ENCODE data around the gene KIF3B. TPM values are rescaled to one million over a fixed set of nuclear protein-coding genes. Genes with fewer than 3 reads are reported as not detected.

The KIF3B gene
- 10 to 100 TPM; 16.2 to 62.0 (median 26.5) TPM for polyA plus RNA-seq
- long read RNA-seq, donor 1, partial matches to known transcripts: 61 of 61 reads
- long read RNA-seq, donor 1, other reads (novel, unspliced or antisense): 0 of 61 reads
- long read RNA-seq, donor 2, full-length matches to known transcripts: 1 of 6 reads
- long read RNA-seq, donor 2, partial matches to known transcripts: 5 of 6 reads
- long read RNA-seq, donor 2, other reads (novel, unspliced or antisense): 0 of 6 reads
- long read RNA-seq, donor 3, partial matches to known transcripts: 13 of 13 reads
- long read RNA-seq, donor 3, other reads (novel, unspliced or antisense): 0 of 13 reads
- long read RNA-seq, donor 4: 0 reads
- long read RNA-seq, donor 5: 0 reads
- long read RNA-seq, donor 6, partial matches to known transcripts: 12 of 12 reads
- long read RNA-seq, donor 6, other reads (novel, unspliced or antisense): 0 of 12 reads
- long read RNA-seq, donor 7: 0 reads
- long read RNA-seq, donor 8: 0 reads
- long read RNA-seq, donor 9, partial matches to known transcripts: 5 of 5 reads
- long read RNA-seq, donor 9, other reads (novel, unspliced or antisense): 0 of 5 reads
- long read RNA-seq, donor 10: 0 reads

- Histone ChIP-seq H3K27ac (ENCODE audit: low read depth in 1 of 3, low read length in 2 of 3) (peak within 1 kb of the TSS; percentile 60 to 89 (median 81)), H3K27me3 (ENCODE audit: control insufficient read depth in 3 of 3, insufficient read depth in 3 of 3, low read length in 3 of 3) (no peaks in the 10 kb centered on the region), H3K36me3 (ENCODE audit: control insufficient read depth in 3 of 3, insufficient read depth in 2 of 3, low read depth in 1 of 3, low read length in 3 of 3) (peaks cover 0 to 9% (median 0%) of the 10 kb centered on the region in 3 donors), H3K9me3 (ENCODE audit: control insufficient read depth in 2 of 2, insufficient read depth in 1 of 2, low read depth in 1 of 2, low read length in 1 of 2) (no peaks in the 10 kb centered on the region), H3K4me3 (ENCODE audit: low read depth in 1 of 3, low read length in 3 of 3) (peak within 1 kb of the TSS; percentile 81 to 99 (median 82)), H3K4me1 (ENCODE audit: control insufficient read depth in 3 of 3, insufficient read depth in 2 of 3, low read depth in 1 of 3, low read length in 2 of 3) (peaks cover 0 to 22% (median 8%) of the 10 kb centered on the region in 3 donors)
- 1 to 4% (median 1%) methylated on average over 31 to 62 of the region's 62 CpGs for WGBS, 3 donors
- peak; percentile 85 to 91 for DNase-seq
- no peak for FAIRE-seq
Observed at GRCh38 chr20:32277361-32278198, at the start of gene KIF3B. KIF3B (plus strand) TSS chr20:32277651; CDS start chr20:32309778, 32,127 bp downstream.

GRCh38 chr20:32227744-32228688 lies 49.4 kb upstream of the KIF3B start:
- peak overlapping the region; percentile 90 to 96 (median 94) for H3K27ac ChIP-seq (ENCODE audit: low read depth in 1 of 3, low read length in 2 of 3)
- 23 to 65% (median 36%) methylated on average over 22 of the region's 22 CpGs for WGBS, 3 donors
- H3K4me1 ChIP-seq (ENCODE audit: control insufficient read depth in 3 of 3, insufficient read depth in 2 of 3, low read depth in 1 of 3, low read length in 2 of 3): peaks cover 2 to 84% (median 7%) of the 10 kb centered on the region in 3 donors
- no peaks in the 10 kb centered on the region for H3K27me3 ChIP-seq (ENCODE audit: control insufficient read depth in 3 of 3, insufficient read depth in 3 of 3, low read length in 3 of 3)
- FAIRE-seq (no peak), DNase-seq (peak; percentile 97 to 99)
- no peaks in the 10 kb centered on the region for H3K9me3 ChIP-seq (ENCODE audit: control insufficient read depth in 2 of 2, insufficient read depth in 1 of 2, low read depth in 1 of 2, low read length in 1 of 2)
- no peak overlapping the region for H3K4me3 ChIP-seq (ENCODE audit: low read depth in 1 of 3, low read length in 3 of 3)
- H3K36me3 ChIP-seq (ENCODE audit: control insufficient read depth in 3 of 3, insufficient read depth in 2 of 3, low read depth in 1 of 3, low read length in 3 of 3): peaks cover 3 to 62% (median 4%) of the 10 kb centered on the region in 3 donors

GRCh38 chr20:32229251-32229747 lies 48.2 kb upstream of the KIF3B start:
- H3K4me3 ChIP-seq (ENCODE audit: low read depth in 1 of 3, low read length in 3 of 3): no peak overlapping the region
- H3K9me3 ChIP-seq (ENCODE audit: control insufficient read depth in 2 of 2, insufficient read depth in 1 of 2, low read depth in 1 of 2, low read length in 1 of 2): no peaks in the 10 kb centered on the region
- DNase-seq (peak; percentile 80 to 83), FAIRE-seq (no peak)
- H3K4me1 ChIP-seq (ENCODE audit: control insufficient read depth in 3 of 3, insufficient read depth in 2 of 3, low read depth in 1 of 3, low read length in 2 of 3): peaks cover 2 to 79% (median 9%) of the 10 kb centered on the region in 3 donors
- WGBS, 3 donors: 18 to 69% (median 38%) methylated on average over 5 of the region's 5 CpGs
- H3K27ac ChIP-seq (ENCODE audit: low read depth in 1 of 3, low read length in 2 of 3): peak overlapping the region in 2 of 3 donors; percentile 3 to 89
- peaks cover 0 to 62% (median 3%) of the 10 kb centered on the region in 3 donors for H3K36me3 ChIP-seq (ENCODE audit: control insufficient read depth in 3 of 3, insufficient read depth in 2 of 3, low read depth in 1 of 3, low read length in 3 of 3)
- H3K27me3 ChIP-seq (ENCODE audit: control insufficient read depth in 3 of 3, insufficient read depth in 3 of 3, low read length in 3 of 3): no peaks in the 10 kb centered on the region

GRCh38 chr20:32230707-32231106 lies 46.7 kb upstream of the KIF3B start:
- Histone ChIP-seq H3K4me1 (ENCODE audit: control insufficient read depth in 3 of 3, insufficient read depth in 2 of 3, low read depth in 1 of 3, low read length in 2 of 3) (peaks cover 2 to 74% (median 9%) of the 10 kb centered on the region in 3 donors), H3K27ac (ENCODE audit: low read depth in 1 of 3, low read length in 2 of 3) (peak overlapping the region in 1 of 3 donors; percentile 74), H3K4me3 (ENCODE audit: low read depth in 1 of 3, low read length in 3 of 3) (no peak overlapping the region), H3K27me3 (ENCODE audit: control insufficient read depth in 3 of 3, insufficient read depth in 3 of 3, low read length in 3 of 3) (no peaks in the 10 kb centered on the region), H3K9me3 (ENCODE audit: control insufficient read depth in 2 of 2, insufficient read depth in 1 of 2, low read depth in 1 of 2, low read length in 1 of 2) (no peaks in the 10 kb centered on the region), H3K36me3 (ENCODE audit: control insufficient read depth in 3 of 3, insufficient read depth in 2 of 3, low read depth in 1 of 3, low read length in 3 of 3) (peaks cover 0 to 67% (median 6%) of the 10 kb centered on the region in 3 donors)
- DNase-seq: peak in 1 of 2 donors; percentile 16
- FAIRE-seq: no peak
- 95 to 97% (median 96%) methylated on average over 13 of the region's 13 CpGs for WGBS, 3 donors

- Histone ChIP-seq H3K4me1 (ENCODE audit: control insufficient read depth in 3 of 3, insufficient read depth in 2 of 3, low read depth in 1 of 3, low read length in 2 of 3) (peaks cover 5 to 75% (median 13%) of the 10 kb centered on the region in 3 donors), H3K27me3 (ENCODE audit: control insufficient read depth in 3 of 3, insufficient read depth in 3 of 3, low read length in 3 of 3) (no peaks in the 10 kb centered on the region), H3K27ac (ENCODE audit: low read depth in 1 of 3, low read length in 2 of 3) (peak overlapping the region in 2 of 3 donors; percentile 51 to 74), H3K36me3 (ENCODE audit: control insufficient read depth in 3 of 3, insufficient read depth in 2 of 3, low read depth in 1 of 3, low read length in 3 of 3) (peaks cover 0 to 72% (median 6%) of the 10 kb centered on the region in 3 donors), H3K4me3 (ENCODE audit: low read depth in 1 of 3, low read length in 3 of 3) (no peak overlapping the region), H3K9me3 (ENCODE audit: control insufficient read depth in 2 of 2, insufficient read depth in 1 of 2, low read depth in 1 of 2, low read length in 1 of 2) (no peaks in the 10 kb centered on the region)
- 89 to 96% (median 90%) methylated on average over 4 of the region's 4 CpGs for WGBS, 3 donors
- FAIRE-seq (no peak), DNase-seq (no peak)
Observed at GRCh38 chr20:32231245-32231644, 46.2 kb upstream of the KIF3B start.

- Histone ChIP-seq H3K4me3 (ENCODE audit: low read depth in 1 of 3, low read length in 3 of 3) (no peak overlapping the region), H3K9me3 (ENCODE audit: control insufficient read depth in 2 of 2, insufficient read depth in 1 of 2, low read depth in 1 of 2, low read length in 1 of 2) (no peaks in the 10 kb centered on the region), H3K4me1 (ENCODE audit: control insufficient read depth in 3 of 3, insufficient read depth in 2 of 3, low read depth in 1 of 3, low read length in 2 of 3) (peaks cover 3 to 75% (median 13%) of the 10 kb centered on the region in 3 donors), H3K27me3 (ENCODE audit: control insufficient read depth in 3 of 3, insufficient read depth in 3 of 3, low read length in 3 of 3) (no peaks in the 10 kb centered on the region), H3K36me3 (ENCODE audit: control insufficient read depth in 3 of 3, insufficient read depth in 2 of 3, low read depth in 1 of 3, low read length in 3 of 3) (peaks cover 0 to 77% (median 6%) of the 10 kb centered on the region in 3 donors), H3K27ac (ENCODE audit: low read depth in 1 of 3, low read length in 2 of 3) (peak overlapping the region; percentile 36 to 74 (median 51))
- DNase-seq (peak in 1 of 2 donors; percentile 56), FAIRE-seq (no peak)
- WGBS, 3 donors: 61 to 83% (median 64%) methylated on average over 4 of the region's 4 CpGs
Observed at GRCh38 chr20:32231847-32232246, 45.6 kb upstream of the KIF3B start.

GRCh38 chr20:32232326-32232886 lies 45.0 kb upstream of the KIF3B start:
- peaks cover 3 to 71% (median 11%) of the 10 kb centered on the region in 3 donors for H3K4me1 ChIP-seq (ENCODE audit: control insufficient read depth in 3 of 3, insufficient read depth in 2 of 3, low read depth in 1 of 3, low read length in 2 of 3)
- H3K27ac ChIP-seq (ENCODE audit: low read depth in 1 of 3, low read length in 2 of 3): peak overlapping the region in 2 of 3 donors; percentile 51 to 74
- no peak for FAIRE-seq
- DNase-seq: peak in 1 of 2 donors; percentile 1
- peaks cover 0 to 77% (median 6%) of the 10 kb centered on the region in 3 donors for H3K36me3 ChIP-seq (ENCODE audit: control insufficient read depth in 3 of 3, insufficient read depth in 2 of 3, low read depth in 1 of 3, low read length in 3 of 3)
- H3K4me3 ChIP-seq (ENCODE audit: low read depth in 1 of 3, low read length in 3 of 3): no peak overlapping the region
- H3K27me3 ChIP-seq (ENCODE audit: control insufficient read depth in 3 of 3, insufficient read depth in 3 of 3, low read length in 3 of 3): no peaks in the 10 kb centered on the region
- no peaks in the 10 kb centered on the region for H3K9me3 ChIP-seq (ENCODE audit: control insufficient read depth in 2 of 2, insufficient read depth in 1 of 2, low read depth in 1 of 2, low read length in 1 of 2)

All from small intestine (tissue), 16 donors.